LNCaP clone FGC (cell line): ENCODE results near the gene PARS2.

Source experiments
- DNase-seq: peaks from one replicate; pipeline ENCODE4 v3.0.0-alpha.2; 2011; ENCODE audit warnings: low read depth
- H3K4me3 ChIP-seq: 2 replicates; pipeline ENCODE4 v1.5.1; 2011; ENCODE audit warnings: mild to moderate bottlenecking, low read depth, low read length, control low read depth
- TF ChIP-seq, protein P1 (sequence below): IDR thresholded peaks from 2 replicates; pipeline ENCODE4 v1.5.1; 2012; ENCODE audit warnings: mild to moderate bottlenecking; ENCODE audit not compliant: control insufficient read depth, insufficient read depth; ENCODE audit errors: extremely low read depth

Gene PARS2

DNA sequence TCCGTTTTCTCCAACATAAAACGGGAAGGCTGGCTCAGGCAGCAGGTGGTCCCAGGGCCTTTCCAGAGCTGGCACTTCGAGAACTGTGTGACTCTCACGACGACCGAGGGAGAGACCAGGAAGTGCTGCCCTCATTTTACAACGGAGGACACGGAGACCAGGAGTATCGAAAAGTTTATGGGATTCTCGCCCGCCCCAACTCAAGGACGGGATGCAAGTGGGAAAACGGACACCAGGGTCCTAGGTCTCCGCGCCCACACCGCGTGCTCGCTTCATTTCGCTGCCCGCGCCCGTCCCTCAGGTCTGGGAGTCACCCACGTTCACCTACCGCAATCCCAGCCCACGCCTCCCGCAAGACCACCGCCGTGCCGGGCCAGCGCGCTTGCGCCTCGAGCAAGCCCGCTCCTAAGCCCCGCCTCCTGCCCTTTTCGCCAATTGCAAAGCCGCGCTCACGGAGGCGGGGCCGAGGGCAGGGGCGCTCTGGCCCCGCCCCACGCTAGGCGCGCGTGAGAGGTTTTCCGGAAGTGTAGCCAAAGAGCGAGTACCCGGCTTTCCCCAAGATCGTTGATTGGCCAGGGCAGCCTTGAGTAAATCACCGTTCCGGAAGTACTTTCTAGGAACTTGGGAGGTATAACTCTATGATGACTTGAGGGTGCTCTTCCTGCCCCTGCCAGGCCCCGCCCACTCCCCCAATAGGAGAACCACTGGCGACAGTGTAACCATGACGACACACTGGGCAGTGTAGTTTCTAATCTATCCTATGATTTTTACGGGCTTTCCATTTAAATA, at the start of gene PARS2:
TSS of gene PARS2 (minus strand) at position 391 of the 789 bp plus-strand sequence. CDS start 5,362 bp downstream, outside the sequence.
- peak; percentile 99 for DNase-seq
- H3K4me3 ChIP-seq = peak within 1 kb of the TSS; percentile 94
- TF ChIP-seq, protein P1, sequence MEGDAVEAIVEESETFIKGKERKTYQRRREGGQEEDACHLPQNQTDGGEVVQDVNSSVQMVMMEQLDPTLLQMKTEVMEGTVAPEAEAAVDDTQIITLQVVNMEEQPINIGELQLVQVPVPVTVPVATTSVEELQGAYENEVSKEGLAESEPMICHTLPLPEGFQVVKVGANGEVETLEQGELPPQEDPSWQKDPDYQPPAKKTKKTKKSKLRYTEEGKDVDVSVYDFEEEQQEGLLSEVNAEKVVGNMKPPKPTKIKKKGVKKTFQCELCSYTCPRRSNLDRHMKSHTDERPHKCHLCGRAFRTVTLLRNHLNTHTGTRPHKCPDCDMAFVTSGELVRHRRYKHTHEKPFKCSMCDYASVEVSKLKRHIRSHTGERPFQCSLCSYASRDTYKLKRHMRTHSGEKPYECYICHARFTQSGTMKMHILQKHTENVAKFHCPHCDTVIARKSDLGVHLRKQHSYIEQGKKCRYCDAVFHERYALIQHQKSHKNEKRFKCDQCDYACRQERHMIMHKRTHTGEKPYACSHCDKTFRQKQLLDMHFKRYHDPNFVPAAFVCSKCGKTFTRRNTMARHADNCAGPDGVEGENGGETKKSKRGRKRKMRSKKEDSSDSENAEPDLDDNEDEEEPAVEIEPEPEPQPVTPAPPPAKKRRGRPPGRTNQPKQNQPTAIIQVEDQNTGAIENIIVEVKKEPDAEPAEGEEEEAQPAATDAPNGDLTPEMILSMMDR = no peak

DNA sequence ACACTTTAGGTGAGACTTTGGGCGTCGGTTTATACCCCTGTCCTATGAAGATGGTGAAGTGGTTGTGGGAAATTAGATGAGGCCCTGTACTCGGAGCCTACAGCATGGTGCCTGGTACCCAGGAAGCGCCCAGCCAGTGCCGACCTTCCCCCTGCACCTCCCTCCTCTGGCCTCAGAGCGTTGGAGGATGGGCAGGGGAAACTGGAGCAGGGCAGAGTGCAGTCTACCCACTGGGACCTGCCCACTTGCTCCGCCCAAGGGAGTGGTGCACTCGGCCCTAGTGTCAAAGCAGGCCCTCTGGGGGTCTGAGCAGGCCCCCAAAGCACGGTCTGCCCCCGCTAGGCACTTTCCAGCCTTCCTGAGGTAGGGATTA, 49.8 kb upstream of the PARS2 start:
- TF ChIP-seq, protein P1 = no peak
- no peak overlapping the region for H3K4me3 ChIP-seq
- DNase-seq = no peak

DNA sequence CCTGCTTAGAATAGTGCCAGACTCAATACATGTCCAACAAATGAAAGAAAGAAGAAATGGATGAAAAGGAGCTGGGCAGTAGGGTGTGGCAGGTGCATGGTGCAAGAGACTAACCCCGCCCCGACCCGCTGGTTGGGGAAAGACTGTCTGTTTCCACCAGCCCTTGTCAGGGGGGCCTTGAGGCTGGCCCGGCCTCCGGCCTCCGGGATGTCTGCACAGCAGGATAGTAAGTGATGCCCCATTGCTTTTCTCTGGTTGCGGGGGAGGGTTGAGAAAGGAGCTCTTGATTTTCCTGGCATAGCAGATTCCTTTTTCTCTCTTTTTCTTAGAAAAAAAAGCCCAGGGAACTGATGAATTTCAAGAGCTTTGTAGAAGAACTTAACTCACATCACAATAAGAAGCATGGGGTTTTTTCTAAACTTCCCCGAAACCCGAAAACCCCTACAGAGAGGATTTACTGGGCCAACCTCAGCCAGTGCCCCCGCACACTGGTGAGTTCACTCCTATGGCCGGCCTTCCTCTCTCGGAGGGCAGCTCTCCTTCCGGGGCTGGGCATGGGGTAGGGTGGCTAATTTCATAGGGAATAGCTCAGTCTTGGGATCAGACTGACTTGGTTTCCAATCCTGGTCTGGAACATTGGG, 49.3 kb upstream of the PARS2 start:
- TF ChIP-seq, protein P1 = no peak
- DNase-seq = no peak
- no peak overlapping the region for H3K4me3 ChIP-seq

DNA sequence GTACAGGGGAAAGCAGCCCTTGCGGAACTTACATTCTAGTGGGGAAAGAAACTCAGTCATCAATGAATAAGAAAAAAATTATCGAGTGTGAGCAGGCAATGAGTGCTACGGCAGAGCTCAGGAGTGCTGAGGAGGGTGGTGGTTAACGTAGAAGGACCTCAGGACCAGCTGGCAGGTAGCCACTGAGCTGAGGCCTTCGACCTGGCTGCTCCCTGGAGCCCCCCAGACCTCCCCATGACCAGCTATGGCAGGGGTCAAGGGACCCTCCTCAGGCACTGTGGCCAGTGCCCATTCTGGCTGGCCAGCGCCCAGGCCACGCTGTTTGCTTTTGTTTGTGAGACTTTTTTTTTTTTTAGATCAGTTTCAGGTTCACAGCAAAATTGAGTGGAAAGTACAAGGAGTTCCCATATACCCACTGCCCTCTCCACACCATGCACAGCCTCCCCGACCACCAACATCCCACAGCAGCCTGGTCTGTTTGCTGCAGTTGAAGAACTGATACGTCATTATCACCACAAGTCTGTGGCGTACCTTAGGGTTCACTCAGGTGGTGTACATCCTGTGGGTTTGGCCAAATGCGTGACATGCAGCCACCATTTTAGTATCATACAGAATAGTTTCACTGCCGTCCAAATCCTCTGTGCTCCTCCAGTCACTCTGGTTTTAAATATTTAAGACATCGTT, 48.6 kb upstream of the PARS2 start:
- TF ChIP-seq, protein P1 = no peak
- H3K4me3 ChIP-seq = no peak overlapping the region
- no peak for DNase-seq

DNA sequence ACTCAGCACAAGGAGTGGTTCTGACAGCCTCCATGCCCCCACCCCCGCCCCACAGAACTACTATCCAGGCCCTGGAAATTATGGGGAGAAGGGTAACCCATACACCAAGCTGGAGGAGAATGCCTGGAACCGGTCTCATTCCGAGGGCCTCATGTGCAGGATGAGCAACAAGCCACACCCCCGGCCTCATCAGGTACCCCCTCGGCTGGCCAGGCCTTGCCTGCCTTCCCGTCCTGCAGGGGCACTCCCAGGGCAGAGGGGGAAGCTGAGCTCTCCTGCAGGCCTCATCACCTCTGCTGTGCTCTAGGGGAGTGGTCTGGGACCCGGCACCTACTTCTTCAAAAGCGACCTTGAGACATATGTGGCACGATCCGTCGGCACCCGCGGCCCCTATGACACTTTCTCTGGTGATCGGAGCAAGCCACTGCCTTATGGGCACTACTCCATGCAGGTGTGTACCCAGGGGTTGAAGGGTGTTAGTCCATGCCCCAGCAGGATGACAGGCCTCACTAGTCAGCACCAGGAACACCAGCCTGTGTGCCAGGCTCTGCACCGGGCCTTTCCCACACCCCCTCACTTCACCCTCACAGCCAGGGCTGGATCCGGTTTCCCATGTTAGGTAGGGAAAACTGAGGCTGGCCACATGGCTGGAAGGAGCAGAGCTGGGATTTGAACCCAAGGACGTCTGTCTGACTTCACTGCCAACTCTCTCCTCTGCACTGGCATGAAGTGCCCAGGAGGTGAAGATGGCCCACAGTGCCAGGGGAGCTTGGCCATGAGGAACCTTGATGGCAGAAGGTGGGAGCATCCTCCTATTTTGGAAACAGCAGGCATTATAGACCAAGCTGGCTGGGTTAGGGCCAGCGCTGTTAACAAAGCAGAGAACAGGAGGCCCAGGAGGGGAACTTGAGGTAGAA, 47.7 kb upstream of the PARS2 start:
- TF ChIP-seq, protein P1 = no peak
- H3K4me3 ChIP-seq = no peak overlapping the region
- no peak for DNase-seq

DNA sequence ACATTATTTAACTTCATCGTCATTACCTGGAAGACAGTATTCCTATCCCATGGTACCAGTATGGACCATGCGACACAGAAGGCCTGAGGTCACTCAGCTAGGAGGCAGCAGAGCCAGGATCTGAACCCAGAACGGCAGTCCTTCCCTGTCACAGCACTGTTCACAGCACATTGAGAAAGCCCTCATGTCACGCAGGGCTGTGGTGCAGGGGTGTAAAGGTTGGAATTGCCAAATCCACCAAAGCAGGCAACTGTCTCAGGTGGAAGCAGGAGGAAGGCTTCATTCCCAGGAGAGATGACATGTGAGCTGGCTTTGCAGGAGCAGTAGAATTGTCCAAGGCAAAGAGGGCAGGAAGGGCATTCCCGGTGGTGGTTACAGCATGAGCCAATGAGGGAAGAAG, 46.7 kb upstream of the PARS2 start:
- no peak for DNase-seq
- TF ChIP-seq, protein P1 = no peak
- no peak overlapping the region for H3K4me3 ChIP-seq
